Measurements from ENCODE around the gene HEATR1.
"Not testable (repeated sequence)": the region's sequence is repeated elsewhere in the genome, so short reads cannot be mapped to it uniquely, and the experiment has no call there.

Gene HEATR1, protein sequence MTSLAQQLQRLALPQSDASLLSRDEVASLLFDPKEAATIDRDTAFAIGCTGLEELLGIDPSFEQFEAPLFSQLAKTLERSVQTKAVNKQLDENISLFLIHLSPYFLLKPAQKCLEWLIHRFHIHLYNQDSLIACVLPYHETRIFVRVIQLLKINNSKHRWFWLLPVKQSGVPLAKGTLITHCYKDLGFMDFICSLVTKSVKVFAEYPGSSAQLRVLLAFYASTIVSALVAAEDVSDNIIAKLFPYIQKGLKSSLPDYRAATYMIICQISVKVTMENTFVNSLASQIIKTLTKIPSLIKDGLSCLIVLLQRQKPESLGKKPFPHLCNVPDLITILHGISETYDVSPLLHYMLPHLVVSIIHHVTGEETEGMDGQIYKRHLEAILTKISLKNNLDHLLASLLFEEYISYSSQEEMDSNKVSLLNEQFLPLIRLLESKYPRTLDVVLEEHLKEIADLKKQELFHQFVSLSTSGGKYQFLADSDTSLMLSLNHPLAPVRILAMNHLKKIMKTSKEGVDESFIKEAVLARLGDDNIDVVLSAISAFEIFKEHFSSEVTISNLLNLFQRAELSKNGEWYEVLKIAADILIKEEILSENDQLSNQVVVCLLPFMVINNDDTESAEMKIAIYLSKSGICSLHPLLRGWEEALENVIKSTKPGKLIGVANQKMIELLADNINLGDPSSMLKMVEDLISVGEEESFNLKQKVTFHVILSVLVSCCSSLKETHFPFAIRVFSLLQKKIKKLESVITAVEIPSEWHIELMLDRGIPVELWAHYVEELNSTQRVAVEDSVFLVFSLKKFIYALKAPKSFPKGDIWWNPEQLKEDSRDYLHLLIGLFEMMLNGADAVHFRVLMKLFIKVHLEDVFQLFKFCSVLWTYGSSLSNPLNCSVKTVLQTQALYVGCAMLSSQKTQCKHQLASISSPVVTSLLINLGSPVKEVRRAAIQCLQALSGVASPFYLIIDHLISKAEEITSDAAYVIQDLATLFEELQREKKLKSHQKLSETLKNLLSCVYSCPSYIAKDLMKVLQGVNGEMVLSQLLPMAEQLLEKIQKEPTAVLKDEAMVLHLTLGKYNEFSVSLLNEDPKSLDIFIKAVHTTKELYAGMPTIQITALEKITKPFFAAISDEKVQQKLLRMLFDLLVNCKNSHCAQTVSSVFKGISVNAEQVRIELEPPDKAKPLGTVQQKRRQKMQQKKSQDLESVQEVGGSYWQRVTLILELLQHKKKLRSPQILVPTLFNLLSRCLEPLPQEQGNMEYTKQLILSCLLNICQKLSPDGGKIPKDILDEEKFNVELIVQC (N-terminal part only)

DNA sequence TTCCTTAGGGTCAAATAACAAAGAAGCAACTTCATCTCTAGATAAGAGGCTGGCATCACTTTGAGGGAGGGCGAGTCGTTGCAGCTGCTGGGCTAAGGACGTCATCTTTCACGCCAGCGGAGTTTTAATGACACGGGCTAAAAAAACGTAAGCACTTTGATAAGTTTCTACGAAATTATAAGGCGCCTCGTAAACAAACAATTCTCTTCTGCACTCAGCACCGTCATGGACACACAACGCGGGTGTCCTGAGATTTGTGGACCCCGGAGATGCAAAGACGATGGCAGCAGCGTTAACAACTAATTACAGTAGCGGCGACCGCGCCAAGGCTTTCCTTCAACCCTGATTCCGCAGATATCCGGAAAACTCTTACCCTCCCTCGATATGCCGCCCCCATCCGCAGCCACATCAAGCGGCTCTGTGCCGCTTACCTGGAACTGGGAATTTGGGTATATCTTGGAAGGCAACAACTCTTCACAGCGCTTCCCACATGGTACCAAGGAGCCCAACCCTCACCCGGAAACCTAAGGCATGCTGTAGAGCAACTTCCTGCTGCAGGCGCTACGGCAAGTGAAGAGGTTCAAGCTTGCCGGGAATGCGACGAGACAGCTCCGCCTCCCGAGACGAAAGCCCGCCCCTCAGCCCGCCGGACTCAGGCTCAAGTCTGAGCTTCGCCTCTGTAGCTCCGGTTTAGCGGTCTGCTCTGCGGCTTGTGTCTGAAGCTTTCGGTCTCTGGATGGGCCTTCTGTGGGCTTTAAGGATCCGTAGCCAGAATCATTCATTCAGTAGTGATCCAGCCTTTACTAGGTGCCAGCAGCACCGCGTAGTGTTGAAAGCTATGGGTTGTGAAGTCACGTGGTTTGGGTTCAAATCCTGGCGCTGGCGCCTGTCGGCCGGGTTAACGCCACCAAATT lies at the start of gene HEATR1:
Gene HEATR1, minus strand, starts transcription at position 526 of the 914 bp plus-strand sequence. Its CDS starts 421 bp downstream, at position 105.
- DNase-seq (ENCODE audit: low spot score) = peak; percentile 94

DNA sequence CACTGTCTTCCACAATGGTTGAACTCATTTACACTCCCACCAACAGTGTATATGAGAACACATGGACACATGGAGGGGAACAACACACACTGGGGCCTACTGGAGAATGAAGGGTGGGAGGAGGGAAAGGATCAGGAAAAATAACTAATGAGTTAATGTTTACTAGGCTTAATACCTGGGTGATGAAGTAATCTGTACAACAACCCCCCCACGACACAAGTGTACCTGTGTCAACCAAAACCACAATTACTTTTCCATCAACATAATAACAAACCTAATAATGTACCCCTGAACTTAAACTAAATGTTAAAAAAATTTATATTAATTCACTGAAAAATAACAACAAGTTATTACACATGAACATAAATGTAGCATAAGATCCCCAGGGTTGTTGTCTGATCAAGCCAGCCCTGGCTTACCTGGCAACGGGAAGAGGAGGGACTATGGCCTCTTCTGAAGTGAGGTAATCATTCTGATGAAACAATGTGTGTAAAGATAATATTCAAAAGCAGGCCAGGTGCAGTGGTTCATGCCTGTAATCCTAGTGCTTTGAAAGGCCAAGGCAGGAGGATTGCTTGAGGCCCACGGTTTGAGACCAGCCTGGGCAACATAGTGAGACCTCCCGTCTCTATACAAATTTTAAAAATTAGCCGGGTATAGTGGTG lies 40.8 kb upstream of the HEATR1 start:
- no peak for DNase-seq (ENCODE audit: low spot score)

DNA sequence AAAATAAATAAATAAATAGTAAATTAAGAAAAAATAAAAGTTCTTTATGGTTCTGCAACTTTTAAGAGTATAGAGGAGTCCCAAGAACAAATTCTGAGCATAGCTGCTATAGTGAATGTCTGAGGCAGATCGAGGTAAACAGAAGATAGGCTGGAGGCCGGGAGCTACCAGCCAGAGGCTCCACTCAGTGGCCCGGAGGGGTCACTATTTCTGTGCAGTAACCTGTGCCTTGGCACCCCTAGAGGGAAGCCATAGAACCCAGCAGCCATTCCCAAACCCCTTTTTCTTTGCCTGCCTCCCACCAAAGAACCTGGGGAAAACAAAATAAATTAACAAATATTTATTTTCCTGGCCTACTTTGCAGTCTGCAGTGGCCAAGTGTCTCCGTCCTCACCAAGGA lies 38.4 kb upstream of the HEATR1 start:
- no peak for DNase-seq (ENCODE audit: low spot score)

DNA sequence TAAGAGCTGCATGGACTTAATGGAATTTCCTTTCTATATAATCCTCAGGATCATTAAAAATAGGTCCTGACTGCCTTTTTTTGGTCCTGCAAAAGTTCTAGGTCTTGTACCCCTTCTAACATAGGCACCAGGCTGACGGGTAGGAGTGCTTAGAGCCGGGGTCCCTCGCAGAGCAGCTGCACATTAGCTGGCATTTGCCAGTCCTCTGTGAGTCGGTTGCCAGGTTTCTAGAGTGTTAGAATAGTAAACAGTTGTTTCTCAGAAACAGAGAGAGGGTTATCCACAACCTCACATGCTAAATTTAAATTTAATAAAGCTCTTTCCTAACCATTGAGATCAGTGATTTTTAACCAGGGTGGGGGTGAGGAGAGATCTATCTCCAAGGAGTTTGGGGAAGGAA lies 35.4 kb upstream of the HEATR1 start:
- DNase-seq (ENCODE audit: low spot score) = no peak

DNA sequence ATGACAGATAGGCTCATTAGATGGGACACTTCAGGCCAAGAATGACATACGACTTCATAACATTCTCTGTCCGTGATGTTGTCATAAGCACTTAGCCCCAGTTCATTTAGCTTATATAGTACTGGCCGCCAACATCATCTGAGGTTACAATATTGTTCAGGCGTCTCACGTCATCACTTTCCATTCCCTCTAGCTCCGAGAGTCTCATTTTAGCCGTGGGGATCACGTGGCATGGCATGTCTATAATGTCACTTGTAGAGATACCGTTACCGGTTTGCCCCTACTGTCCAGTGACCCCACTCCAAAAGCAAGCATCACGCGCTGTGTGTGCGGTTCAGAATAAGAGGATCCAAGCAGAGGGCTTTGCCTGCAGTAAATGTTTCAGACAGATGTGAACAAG lies 34.6 kb upstream of the HEATR1 start:
- DNase-seq (ENCODE audit: low spot score) = no peak

DNA sequence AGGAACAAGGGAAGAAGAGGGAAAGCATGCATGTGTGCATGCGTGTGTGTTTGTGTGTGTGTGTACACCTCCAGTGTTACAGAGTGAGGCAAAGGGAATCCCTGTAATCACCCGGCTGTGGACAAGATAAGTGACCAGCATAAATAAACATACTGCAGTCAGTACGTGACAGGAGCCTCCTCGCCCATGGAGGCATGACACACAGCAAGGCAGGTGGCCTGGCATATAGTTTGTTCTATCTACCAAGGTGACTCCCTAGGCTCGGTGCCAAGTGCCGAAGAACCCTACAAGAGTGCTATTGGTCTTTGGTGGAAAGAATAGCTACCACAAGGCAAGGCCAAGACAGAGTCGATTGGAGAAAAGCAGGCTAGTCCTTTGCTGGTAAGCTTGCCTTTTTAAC lies 31.7 kb upstream of the HEATR1 start:
- no peak for DNase-seq (ENCODE audit: low spot score)

DNA sequence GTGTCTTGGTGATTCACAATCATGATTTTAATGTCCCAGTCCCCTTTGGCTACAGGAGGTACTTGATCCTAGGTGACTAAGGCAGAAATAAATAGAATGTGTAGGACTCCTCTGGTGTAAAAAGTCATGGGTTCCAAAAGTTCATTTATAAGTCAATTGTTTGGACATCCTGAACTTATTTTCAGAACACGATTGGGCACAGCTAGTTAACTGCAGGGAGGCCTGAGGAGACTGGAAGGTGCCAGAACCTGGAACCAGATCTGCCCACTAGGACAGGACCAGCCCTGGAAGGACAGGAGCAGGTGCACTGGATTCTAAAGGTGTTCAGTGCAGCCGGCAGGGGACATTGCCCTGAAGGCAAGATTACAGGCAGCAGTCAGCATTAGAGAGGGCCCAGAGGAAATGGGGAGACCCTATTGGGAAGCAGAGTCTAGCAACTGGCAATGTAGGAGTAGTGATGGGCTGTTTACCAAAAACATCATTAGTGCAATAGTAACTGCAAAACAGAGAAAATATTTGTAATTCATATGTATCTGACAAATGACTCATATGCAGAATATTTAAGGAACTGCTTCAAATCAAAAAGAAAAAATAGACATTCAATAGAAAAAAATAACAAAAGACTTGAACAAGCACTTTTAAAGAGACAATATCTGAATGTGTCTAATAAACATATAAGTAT lies 23.6 kb upstream of the HEATR1 start:
- DNase-seq (ENCODE audit: low spot score) = no peak

DNA sequence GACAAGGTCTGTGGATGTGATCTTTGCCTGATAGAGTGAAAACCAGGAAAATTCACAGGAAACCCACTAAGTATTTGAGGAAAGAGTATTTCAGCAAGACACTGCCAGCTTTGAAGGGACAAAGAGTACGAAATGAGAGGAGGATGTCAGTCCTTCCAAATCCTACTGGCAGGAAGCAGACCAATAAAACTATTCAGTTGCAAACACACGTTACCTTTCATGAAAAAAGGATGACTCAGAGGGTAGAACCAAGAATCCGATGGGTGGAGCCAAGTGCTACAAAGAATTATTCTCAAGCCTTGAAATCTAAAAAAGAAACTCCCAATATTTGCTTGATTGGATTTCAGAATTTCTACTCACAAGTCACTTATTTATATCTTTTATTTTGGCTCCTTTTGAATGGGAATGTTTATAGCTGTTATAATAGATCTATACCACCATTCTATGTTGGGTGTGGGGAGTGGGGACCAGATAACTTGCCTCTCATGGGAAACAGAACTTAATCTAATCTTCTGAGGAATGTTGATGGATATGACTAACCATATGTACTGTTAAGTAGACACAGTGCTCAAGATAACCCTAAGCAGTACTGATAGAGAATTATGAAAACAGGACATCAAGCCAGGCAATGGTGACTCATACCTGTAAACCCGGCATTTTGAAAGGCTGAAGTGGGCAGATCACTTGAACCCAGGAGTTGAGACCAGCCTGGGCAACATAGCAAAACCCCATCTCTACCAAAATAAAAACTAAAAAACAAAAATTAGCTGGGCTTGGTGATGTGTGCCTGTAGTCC lies 19.3 kb upstream of the HEATR1 start:
- DNase-seq (ENCODE audit: low spot score) = peak; percentile 62

DNA sequence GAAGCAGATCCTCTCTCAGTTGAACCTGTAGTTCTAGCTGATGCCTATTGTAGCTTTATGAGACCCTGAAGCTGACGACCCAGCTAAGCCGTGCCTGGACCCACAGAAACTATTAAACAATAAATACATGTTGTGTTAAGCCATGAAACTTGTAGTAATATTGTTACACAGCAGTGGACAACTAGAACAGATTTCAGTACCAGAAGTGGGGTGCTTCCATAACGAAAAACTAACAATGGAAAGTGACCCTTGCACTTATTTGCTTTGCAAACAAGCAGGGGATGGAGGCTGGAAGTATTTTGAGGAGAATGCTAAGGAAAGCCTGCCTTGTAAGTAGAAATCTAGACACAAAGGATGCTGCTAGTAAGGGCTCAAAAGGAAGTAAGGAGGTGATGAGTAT lies 18.1 kb upstream of the HEATR1 start:
- no peak for DNase-seq (ENCODE audit: low spot score)

DNA sequence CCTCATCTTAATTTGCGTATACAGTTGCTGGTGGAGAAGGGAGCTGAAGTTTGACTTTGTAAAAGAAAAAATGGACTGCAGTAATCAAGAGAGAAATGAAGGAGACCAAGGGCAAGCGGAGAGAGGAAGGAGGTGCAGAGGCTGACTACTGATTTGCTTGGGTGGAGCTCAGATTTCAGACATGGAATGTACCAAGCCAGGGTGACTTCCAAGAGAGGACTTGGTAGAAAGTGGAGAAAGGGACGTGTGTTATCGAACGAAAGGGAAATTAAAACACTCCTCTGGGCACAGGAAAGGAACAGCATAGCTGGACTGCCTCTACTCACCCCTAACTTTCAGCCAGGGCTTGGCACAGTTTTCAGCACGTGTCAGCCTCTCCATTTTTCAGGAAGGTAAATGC lies 15.1 kb upstream of the HEATR1 start:
- no peak for DNase-seq (ENCODE audit: low spot score)

DNA sequence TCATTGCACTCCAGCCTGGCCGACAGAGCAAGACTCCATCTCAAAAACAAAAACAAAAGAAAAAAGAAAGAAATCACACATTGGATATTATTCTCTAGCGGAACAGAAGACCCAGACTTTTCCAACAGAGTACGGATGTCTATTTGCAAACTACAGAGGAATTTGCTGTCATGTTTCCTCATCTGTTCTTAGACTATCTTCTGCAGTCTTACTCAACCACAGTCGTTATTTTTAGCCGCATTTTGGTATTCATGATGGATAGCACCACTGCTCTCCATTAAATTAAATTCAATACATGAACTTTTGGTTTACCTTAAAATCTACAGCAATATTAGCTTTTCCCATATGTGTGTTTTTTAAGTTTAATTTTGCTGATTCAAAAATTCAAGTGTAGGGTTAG lies 14.2 kb upstream of the HEATR1 start:
- no peak for DNase-seq (ENCODE audit: low spot score)

DNA sequence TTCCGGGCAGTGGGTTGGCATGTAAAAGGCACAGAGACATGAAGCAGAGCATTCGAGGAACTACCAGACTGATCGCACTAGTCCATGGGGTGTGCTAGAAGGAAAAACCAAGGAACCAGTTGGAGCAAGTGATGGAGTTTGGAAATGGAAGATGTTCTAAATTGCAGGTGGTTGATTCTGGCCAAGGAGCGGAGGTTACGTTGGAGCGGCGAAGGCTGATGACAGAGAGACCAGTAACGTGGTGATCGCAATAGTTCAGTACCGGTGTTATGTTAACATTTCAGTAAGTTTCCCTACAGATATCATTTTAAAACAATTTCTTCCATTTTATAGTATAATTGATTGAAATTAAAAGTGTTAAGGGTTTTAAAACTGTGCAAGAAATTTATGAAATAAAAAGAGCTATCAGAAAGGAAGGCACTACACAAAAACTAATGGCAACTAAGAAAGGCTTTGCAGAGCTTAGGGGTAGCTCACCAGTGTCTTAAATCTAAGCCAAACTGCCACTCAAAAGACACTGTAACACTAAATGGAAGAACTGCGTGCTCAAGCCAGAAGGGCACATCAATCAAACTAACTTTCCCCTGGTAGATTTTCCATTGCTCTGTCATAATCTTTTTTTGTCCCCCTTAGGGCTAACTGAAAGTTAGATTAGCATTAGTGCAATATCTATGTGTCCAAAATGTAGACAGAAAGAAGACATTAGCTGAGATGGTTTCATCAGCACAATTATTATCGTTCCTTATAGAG lies 11.3 kb upstream of the HEATR1 start:
- DNase-seq (ENCODE audit: low spot score) = no peak

DNA sequence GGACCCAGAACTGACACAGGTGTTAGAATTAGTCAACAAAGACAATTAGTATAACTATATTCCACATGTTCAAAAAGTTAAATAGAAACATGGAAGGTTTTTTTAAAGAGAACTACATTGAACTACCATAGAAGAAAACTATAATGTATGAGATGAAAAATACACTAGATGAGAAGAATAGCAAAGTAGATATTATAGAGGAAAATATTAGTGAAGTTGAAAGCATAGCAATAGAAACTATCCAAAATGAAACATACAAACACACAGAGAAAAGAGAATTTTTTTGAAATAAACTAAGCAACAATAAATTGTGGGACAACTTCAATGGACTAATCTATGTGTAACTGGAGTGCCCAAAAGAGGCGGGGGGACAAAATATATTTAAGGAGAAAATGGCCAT lies 8.0 kb upstream of the HEATR1 start:
- DNase-seq (ENCODE audit: low spot score) = no peak

DNA sequence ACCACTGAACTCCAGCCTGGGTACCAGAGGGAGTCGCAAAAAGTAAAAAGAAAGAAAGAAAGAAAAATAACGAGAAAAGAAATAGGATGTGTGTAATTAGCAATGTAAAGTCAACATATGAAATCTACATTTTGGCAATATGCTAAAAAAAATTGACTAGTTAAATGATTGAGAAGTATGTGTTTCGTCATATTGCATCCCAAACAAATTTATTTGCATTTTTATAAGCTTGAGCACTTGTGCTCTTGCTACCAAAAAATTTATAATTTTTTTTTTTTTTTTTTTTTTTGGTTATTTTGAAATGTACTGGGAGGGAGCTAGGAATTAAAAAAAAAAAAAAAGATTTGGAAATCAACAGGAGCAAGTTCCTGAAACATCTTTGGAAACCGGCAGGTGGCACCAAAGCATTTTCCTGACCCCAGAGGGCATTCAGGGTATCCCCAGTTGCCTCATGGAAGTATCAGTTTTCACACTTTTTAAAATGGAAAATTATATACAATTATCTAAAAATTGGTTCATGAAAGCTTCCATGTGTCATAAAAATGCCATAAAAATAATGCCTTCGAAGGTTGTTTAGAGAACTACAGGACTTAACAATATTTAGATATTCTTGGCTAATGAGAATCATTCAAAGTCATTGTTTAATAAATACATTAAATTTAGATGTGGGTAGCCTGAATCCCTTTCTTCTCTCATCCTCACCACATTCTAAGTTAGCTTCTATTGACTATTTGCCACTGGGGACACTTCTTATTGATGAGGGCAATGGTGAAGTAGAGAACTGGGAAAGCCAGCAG lies 4.8 kb upstream of the HEATR1 start:
- peak; percentile 63 for DNase-seq (ENCODE audit: low spot score)

DNA sequence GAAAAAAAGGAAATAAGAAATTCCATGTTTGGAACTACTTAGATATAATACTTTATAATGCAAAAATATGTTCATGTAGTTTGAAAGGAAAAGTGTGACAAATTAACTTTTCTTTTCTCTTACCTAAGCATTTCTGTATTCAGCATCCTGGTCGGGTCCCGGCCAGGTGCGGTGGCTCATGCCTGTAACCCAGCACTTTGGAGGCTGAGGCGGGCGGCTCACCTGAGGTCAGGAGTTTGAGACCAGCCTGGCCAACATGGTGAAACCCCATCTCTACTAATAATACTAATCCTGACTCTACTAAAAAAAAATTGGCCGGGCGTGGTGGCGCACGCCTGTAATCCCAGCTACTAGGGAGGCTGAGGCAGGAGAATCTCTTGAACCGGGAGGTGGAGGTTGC lies 3.3 kb upstream of the HEATR1 start:
- DNase-seq (ENCODE audit: low spot score) = not testable (repeated sequence)

DNA sequence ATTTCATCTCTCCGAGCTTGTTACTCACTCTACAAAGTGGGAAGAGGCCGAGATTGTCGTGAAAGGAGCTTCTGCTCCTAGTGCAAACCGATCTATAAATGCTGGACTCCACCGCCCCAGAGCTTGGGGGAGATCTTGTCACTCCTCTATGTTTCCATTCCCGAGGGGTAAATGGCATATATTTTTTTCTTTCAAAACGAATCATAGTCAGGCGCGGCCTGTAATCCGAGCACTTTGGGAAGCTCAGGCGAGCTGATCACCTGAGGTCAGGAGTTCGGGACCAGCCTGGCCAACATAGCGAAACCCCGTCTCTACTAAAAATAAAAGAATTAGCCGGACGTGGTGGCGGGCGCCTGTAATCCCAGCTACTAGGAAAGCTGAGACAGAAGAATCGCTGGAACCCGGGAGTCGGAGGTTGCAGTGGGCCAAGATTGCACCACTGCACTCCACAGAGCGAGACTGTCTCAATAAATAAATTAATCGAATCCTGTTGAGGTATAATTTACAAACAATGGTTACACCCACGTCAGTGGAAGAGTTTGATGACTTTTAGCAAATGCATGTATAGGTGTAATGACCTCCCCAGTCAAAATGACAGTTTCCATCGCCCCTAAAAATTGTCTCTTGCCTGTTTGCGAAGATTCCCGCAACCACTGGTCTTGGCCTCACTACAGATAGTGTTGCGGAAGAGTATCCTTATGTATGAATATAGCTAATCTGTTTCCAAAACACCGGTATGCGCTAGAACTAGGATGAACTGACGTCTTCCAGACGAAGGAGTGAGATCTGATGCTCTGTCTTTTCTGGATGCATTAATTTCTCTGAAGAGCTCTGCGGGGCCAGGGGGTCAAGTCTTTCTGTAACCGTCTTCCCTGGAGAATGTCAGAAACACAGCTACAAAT lies 840 bp upstream of the HEATR1 start:
- no peak for DNase-seq (ENCODE audit: low spot score)

DNA sequence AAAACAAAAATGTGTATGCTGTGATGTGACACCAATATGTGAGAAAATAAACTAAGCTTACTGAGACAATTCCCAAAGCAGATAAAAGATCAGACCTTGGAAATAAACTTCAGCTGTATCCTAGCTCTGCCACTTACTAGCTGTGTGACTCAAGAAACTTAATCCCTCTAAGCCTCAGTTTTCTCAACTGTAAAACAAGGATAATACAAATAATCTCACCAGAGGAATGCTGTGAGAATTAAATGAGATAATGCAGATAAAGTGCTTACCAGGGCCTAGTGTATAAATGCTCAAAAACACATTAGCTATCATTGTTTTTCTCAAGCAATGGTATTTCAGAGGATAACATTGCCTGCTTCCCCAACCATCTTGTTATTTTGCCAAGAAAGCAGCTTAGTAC lies 2.1 kb downstream of the HEATR1 start:
- DNase-seq (ENCODE audit: low spot score) = no peak
